Suppressor macrophage (primary cell): ENCODE data around the gene ETV2.
A peak's percentile ranks its signal among the peaks of the same experiment; 100 is the strongest.
"Not testable (repeated sequence)": the region's sequence is repeated elsewhere in the genome, so short reads cannot be mapped to it uniquely, and the experiment has no call there.

ENCODE experiments used
- DNase-seq, 4 experiments: peaks; one replicate each; pipeline ENCODE4 v3.0.0-alpha.2; 2020 to 2022

Gene ETV2

GRCh38 chr19:35628565-35629331 lies 12.8 kb upstream of the ETV2 start, which contains the start of gene RBM42:
Gene RBM42 (plus strand): TSS chr19:35629036. CDS start chr19:35629154, 118 bp downstream.
- peak; percentile 98 to 100 (median 99) for DNase-seq

GRCh38 chr19:35629332-35629633 lies 12.3 kb upstream of the ETV2 start:
- no peak for DNase-seq

DNA sequence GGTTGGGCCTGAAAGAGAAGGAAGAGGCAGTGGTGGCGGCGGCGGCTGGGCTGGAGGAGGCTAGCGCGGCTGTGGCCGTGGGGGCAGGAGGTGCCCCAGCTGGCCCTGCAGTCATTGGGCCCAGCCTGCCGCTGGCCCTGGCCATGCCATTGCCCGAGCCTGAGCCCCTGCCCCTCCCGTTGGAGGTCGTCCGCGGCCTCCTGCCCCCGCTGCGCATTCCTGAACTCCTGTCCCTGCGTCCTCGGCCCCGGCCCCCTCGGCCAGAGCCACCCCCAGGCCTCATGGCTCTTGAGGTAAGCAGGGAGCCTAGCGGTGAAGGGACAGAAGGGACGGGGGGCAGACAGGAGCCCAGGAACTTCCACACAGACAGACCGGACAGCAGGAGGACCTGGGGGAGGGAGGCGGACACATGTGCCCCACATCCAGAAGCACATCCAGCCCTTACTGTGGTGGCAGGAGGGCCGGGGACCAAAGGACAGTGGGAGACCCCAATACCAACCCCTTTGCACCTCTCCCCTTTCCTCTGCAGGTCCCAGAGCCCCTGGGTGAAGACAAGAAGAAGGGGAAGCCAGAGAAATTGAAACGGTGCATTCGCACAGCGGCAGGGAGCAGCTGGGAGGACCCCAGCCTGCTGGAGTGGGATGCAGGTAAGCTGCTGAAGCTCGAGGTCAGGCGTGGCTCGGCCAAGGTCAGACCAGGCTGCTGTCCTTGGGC lies 7.7 kb upstream of the ETV2 start:
- no peak for DNase-seq

GRCh38 chr19:35636651-35637050 lies 4.9 kb upstream of the ETV2 start:
- DNase-seq, result no peak

- DNase-seq, result no peak
Observed at GRCh38 chr19:35637165-35637564, 4.4 kb upstream of the ETV2 start.

GRCh38 chr19:35639321-35639639 lies 2.3 kb upstream of the ETV2 start:
- DNase-seq, result no peak

- no peak for DNase-seq
Observed at GRCh38 chr19:35639863-35640262, 1.7 kb upstream of the ETV2 start.

GRCh38 chr19:35642312-35642711 lies 767 bp downstream of the ETV2 start:
- no peak for DNase-seq

- DNase-seq, result no peak
Observed at GRCh38 chr19:35642798-35643254, 1.3 kb downstream of the ETV2 start.

DNA sequence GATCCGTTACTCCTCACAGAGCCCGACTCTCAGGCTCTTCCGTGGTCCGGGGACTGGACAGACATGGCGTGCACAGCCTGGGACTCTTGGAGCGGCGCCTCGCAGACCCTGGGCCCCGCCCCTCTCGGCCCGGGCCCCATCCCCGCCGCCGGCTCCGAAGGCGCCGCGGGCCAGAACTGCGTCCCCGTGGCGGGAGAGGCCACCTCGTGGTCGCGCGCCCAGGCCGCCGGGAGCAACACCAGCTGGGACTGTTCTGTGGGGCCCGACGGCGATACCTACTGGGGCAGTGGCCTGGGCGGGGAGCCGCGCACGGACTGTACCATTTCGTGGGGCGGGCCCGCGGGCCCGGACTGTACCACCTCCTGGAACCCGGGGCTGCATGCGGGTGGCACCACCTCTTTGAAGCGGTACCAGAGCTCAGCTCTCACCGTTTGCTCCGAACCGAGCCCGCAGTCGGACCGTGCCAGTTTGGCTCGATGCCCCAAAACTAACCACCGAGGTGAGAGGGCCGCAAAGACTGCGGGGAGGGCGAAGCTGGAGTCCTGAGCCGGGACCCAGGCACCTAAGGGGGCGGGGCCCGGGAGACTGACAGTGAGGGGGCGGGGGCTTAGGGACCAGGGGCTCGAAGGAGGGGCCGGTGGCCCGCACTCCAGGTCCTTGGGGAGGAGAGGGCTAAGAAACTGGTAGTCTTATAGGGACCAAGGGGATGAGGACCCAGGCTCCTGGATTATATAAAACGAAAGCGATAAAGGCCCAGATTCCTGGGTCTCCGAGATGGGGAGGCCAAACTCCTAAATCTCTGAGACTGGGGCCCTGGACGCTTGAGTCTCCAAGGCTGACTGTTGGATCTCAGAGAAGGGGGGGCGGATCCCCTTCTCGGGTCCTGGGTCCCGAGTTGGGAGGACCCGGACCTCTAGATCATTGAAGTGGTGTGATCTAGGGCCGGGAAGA lies 2.0 kb downstream of the ETV2 start:
- DNase-seq, result peak; percentile 74 to 87 (median 80)

DNA sequence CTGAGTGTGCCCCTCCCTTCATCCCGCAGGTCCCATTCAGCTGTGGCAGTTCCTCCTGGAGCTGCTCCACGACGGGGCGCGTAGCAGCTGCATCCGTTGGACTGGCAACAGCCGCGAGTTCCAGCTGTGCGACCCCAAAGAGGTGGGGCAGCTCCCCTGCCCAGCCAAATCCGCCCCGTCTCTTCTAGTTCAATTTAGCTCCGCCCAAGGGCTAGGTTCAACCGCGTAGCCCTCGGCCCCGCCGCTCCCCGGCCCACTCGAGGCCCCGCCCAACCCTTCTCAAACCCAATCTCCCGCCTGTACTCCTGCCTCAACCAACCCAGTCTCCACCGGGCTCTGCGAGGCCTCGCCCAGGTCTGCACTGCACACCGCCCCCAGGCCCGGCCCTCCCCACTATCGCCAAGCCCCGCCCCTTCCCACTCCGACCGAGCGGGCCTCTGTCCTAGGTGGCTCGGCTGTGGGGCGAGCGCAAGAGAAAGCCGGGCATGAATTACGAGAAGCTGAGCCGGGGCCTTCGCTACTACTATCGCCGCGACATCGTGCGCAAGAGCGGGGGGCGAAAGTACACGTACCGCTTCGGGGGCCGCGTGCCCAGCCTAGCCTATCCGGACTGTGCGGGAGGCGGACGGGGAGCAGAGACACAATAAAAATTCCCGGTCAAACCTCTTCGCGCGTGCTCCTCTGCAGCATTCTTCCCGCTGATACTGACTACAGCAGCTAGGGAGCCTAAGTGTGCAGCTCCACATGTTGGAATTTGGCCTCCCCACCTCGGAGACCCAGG lies 2.9 kb downstream of the ETV2 start:
- DNase-seq, result peak; percentile 92 to 96 (median 95)

GRCh38 chr19:35644987-35645679 lies 3.6 kb downstream of the ETV2 start:
- DNase-seq, result peak; percentile 74 to 89 (median 82)

DNA sequence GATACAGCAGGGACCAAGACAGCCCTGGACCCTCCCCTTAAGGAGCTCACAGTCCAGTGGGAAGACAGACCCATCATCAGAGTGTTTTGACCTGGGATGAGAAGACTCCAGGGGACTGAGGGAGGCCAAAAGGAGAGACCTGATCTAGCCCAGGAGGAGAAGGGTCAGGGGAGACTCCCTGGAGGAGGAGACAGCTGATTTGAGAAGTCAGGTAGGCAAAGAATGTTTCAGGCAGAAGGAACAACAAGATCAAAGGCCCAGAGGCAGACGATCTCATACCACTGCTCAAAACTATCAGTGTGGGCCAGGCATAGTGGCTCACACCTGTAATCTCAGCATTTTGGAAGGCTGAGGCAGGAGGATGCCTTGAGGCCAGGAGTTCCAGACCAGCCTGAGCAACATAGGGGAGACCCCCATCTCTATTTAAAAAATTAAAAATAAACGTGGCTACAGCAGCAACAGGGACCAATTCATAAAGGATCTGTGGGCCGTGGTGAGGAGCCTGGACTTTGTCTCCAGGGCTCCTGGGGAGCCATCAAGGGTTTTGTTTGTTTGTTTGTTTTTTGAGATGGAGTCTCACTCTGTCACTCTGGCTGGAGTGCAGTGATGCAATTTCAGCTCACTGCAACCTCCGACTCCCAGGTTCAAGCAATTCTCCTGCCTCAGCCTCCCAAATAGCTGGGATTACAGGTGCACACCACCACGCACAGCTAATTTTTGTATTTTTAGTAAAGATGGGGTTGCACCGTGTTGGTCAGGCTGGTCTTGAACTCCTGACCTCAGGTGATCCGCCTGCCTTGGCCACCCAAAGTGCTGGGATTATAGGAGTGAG lies 4.4 kb downstream of the ETV2 start:
- no peak for DNase-seq

DNA sequence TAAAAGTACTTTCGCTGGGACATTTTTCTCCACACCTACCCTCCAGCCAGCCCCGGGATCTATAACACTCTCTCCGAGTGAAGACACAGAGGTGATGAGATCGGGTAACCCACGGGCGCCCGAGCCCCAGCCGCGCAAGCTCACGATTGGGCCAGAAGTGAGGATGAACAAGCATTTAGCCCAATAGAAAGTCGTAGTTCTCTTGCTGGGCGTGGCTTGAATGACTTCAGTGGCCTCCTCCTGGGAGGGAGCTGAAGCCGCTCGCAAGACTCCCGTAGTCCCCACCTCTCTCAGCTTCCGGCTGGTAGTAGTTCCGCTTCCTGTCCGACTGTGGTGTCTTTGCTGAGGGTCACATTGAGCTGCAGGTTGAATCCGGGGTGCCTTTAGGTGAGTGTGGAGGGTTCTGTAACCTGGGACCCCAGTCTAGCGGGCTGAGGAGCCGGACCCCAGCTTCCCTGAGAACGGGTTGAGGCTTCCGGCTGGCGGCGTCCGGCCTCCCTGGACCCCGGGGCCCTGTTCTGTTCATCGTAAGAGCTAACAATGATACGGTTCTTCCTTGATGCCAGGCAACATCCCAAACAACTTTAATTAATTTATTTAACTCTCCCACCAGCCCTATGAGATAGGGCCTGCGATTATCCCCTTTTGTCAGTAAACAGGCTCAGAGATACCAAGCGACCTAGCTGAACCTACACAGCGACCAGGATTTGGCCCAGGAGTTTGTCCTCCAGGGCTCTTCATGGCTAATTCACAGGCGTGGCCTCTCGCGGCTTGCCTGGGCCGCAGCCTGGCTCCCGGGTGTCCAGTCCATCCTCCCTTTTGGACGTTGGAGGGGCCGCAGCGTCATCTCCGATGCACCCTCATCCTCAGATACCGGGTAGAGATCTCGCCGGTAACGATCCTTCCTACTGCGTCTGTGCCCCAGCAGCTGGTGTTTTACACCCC lies 6.7 kb downstream of the ETV2 start, which contains the start of gene COX6B1:
TSS of gene COX6B1 (plus strand) at position 307 of the 945 bp plus-strand sequence. CDS start 2,921 bp downstream, outside the sequence.
- DNase-seq, result peak; percentile 95 to 98 (median 97)

DNA sequence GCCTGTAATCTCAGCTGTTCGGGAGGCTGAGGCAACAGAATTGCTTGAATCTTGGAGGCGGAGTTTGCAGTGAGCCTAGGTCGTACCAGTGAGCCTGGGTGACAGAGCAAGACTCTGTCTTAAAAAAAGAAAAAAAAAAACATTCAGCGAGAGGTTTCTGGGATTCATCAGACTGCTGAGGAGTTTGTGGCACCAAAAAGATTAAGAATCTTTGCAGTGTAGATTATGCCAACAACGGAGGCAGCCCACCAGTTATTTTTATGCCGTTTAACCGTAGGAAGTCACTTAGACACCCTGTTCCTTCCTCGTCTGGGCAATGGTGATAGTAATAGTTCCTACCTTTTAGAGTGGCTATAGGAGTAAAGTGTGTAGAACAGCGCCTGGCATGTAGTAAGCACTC lies 9.0 kb downstream of the ETV2 start:
- DNase-seq, result peak in 1 of 4 experiments; percentile 10

DNA sequence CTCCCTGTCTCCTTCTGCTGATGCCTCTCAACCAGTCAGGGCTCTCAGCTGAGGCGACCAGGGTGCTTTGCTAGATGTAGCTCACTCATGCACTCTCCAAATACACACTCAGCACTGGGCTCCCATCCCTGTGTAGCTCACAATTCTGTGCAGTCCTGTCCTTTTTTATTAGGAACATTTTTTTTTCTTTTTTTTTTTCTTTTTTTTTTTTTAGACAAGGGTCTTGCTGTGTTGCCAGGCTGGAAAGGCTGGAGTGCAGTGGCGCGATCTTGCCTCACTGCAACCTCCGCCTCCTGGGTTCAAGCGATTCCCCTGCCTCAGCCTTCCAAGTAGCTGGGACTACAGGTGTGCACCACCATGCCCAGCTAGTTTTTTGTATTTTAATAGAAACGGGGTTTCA lies 13.3 kb downstream of the ETV2 start:
- not testable (repeated sequence) for DNase-seq

DNA sequence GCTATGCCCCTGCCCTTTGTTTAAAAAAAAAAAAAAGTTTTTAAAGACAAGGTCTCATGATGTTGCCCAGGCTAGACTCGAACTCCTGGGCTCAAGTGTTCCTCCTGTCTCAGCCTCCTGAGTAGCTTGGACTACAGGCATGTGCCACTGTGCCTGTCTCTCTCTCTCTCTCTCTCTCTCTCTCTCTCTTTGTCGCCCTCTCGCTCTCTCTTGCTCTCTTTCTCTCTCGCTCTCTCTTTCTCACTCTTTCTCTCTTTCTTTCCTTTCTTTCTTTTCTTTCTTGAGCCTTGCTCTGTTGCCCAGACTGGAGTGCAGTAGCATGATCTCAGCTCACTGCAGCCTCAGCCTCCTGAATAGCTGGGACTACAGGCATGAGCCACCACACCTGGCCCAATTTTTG lies 14.1 kb downstream of the ETV2 start:
- DNase-seq, result no peak

- no peak for DNase-seq
Observed at GRCh38 chr19:35656700-35657099, 15.2 kb downstream of the ETV2 start.
